IMR-90 (cell line): ENCODE data around the gene MRGPRX2. TPM values are rescaled to one million over a fixed set of nuclear protein-coding genes. Genes with fewer than 3 reads are reported as not detected.

ENCODE experiments used
- ATAC-seq: fragments of 200-7000 bp; cut with Tn5 transposase; 2 replicates; pipeline ENCODE4 v1.9.1; 2020; ENCODE audit warnings: low read depth, mild to moderate bottlenecking, moderate library complexity
- Bru-seq: library from RNA; stranded (reverse); fragments of 400-500 nt; gene quantifications from one replicate; lab custom pipeline; 2021; lab: Mats Ljungman, UMichigan
- BruChase-seq, 2 experiments: library from RNA; stranded (reverse); fragments of 400-500 nt; gene quantifications; one replicate each; lab custom pipeline; 2021; lab: Mats Ljungman, UMichigan
- BruUV-seq: library from RNA; stranded (reverse); fragments of 400-500 nt; replicated peaks from 2 replicates; lab custom pipeline; 2021; lab: Mats Ljungman, UMichigan
- CTCF ChIA-PET: fragments of 300-600 bp; formaldehyde crosslinking; extraction: SDS; loops from one replicate; lab custom pipeline; 2021; ENCODE audit warnings: antibody characterized with exemption; lab: Yijun Ruan, JAX
- POLR2A ChIA-PET: fragments of 300-600 bp; sonication (Branson Sonifier 250); formaldehyde crosslinking; loops from one replicate; lab custom pipeline; 2022; ENCODE audit warnings: antibody characterized with exemption; ENCODE audit not compliant: unreplicated experiment; lab: Charles Lee
- DNase-seq: peaks from one replicate; pipeline ENCODE4 v3.0.0; 2013
- H2AFZ ChIP-seq: replicated peaks from 2 replicates; pipeline ENCODE3; 2013; ENCODE audit warnings: low read length, mild to moderate bottlenecking; ENCODE audit not compliant: poor library complexity
- H2AK5ac ChIP-seq: 2 replicates; pipeline ENCODE4 v1.6.1; 2013; ENCODE audit warnings: low read depth, low read length, inconsistent platforms
- H2AK9ac ChIP-seq: replicated peaks from 2 replicates; pipeline ENCODE3; 2013; ENCODE audit warnings: mild to moderate bottlenecking, low read depth, low read length, moderate library complexity; ENCODE audit not compliant: poor library complexity
- H2BK120ac ChIP-seq: 2 replicates; pipeline ENCODE4 v1.6.1; 2013; ENCODE audit warnings: low read depth, low read length, inconsistent platforms
- H2BK15ac ChIP-seq: 3 replicates; pipeline ENCODE4 v1.6.1; 2013; ENCODE audit warnings: low read depth, low read length, inconsistent platforms
- H2BK20ac ChIP-seq: 2 replicates; pipeline ENCODE4 v1.6.1; 2013; ENCODE audit warnings: low read depth, mild to moderate bottlenecking, inconsistent platforms, low read length, moderate library complexity
- H2BK5ac ChIP-seq: 2 replicates; pipeline ENCODE4 v1.6.1; 2013; ENCODE audit warnings: mild to moderate bottlenecking, low read depth, low read length, inconsistent platforms; ENCODE audit not compliant: poor library complexity, severe bottlenecking
- H3K14ac ChIP-seq: replicated peaks from 2 replicates; pipeline ENCODE4 v1.6.1; 2013; ENCODE audit warnings: low read depth, low read length, inconsistent platforms
- H3K18ac ChIP-seq: 2 replicates; pipeline ENCODE4 v1.6.1; 2013; ENCODE audit warnings: low read depth, low read length, control low read depth
- H3K23ac ChIP-seq: 2 replicates; pipeline ENCODE4 v1.6.1; 2013; ENCODE audit warnings: low read depth, low read length, inconsistent platforms
- H3K27ac ChIP-seq: 2 replicates; pipeline ENCODE4 v1.5.1; 2013; ENCODE audit warnings: mild to moderate bottlenecking, control low read depth, low read length; ENCODE audit not compliant: insufficient read depth
- H3K27me3 ChIP-seq: 2 replicates; pipeline ENCODE4 v1.6.1; 2013; ENCODE audit warnings: low read length; ENCODE audit not compliant: control insufficient read depth, insufficient read depth
- H3K36me3 ChIP-seq: 2 replicates; pipeline ENCODE4 v1.6.1; 2013; ENCODE audit warnings: low read length, mixed read lengths; ENCODE audit not compliant: control insufficient read depth, insufficient read depth
- H3K4ac ChIP-seq: 2 replicates; pipeline ENCODE4 v1.6.1; 2013; ENCODE audit warnings: low read depth, low read length, inconsistent platforms
- H3K4me1 ChIP-seq: 2 replicates; pipeline ENCODE4 v1.6.1; 2013; ENCODE audit warnings: low read length, mixed read lengths; ENCODE audit not compliant: control insufficient read depth, insufficient read depth
- H3K4me2 ChIP-seq: 2 replicates; pipeline ENCODE4 v1.6.1; 2013; ENCODE audit warnings: low read depth, mild to moderate bottlenecking, control low read depth, low read length, moderate library complexity
- H3K4me3 ChIP-seq: 2 replicates; pipeline ENCODE4 v1.5.1; 2013; ENCODE audit warnings: low read depth, mild to moderate bottlenecking, control low read depth, low read length, moderate library complexity; ENCODE audit not compliant: insufficient read depth
- H3K56ac ChIP-seq: 2 replicates; pipeline ENCODE4 v1.6.1; 2013; ENCODE audit warnings: low read length, inconsistent platforms; ENCODE audit not compliant: insufficient read depth; ENCODE audit errors: extremely low read depth
- H3K79me1 ChIP-seq, 2 experiments: 2 replicates each; pipeline ENCODE4 v1.6.1; 2013; ENCODE audit warnings: low read length in 2 of 2, inconsistent platforms in 1 of 2, low read depth in 1 of 2
- H3K9ac ChIP-seq: 2 replicates; pipeline ENCODE4 v1.6.1; 2013; ENCODE audit warnings: low read depth, low read length, control low read depth
- H3K9me1 ChIP-seq: 2 replicates; pipeline ENCODE4 v1.6.1; 2013; ENCODE audit warnings: low read length, inconsistent platforms; ENCODE audit not compliant: insufficient read depth
- H3K9me3 ChIP-seq: 2 replicates; pipeline ENCODE4 v1.6.1; 2013; ENCODE audit warnings: low read length; ENCODE audit not compliant: control insufficient read depth, insufficient read depth
- H4K20me1 ChIP-seq: 2 replicates; pipeline ENCODE4 v1.6.1; 2013; ENCODE audit warnings: low read length, inconsistent platforms; ENCODE audit not compliant: insufficient read depth
- H4K5ac ChIP-seq: 2 replicates; pipeline ENCODE4 v1.6.1; 2013; ENCODE audit warnings: mild to moderate bottlenecking, low read depth, low read length, control low read depth
- H4K8ac ChIP-seq, 2 experiments: 2 replicates each; pipeline ENCODE4 v1.6.1; 2013; ENCODE audit warnings: low read depth in 2 of 2, low read length in 2 of 2, control low read depth in 1 of 2, inconsistent platforms in 1 of 2
- H4K91ac ChIP-seq: 2 replicates; pipeline ENCODE4 v1.6.1; 2013; ENCODE audit warnings: low read depth, low read length, inconsistent platforms; ENCODE audit not compliant: insufficient read depth
- BHLHE40 ChIP-seq: fragments of 150-350 bp; IDR thresholded peaks from 2 replicates; pipeline ENCODE4 v1.6.1; 2016; ENCODE audit warnings: mild to moderate bottlenecking, low read depth, low read length
- CEBPB ChIP-seq: IDR thresholded peaks from 2 replicates; pipeline ENCODE4 v1.6.1; 2012; ENCODE audit warnings: low read depth, low read length, improper control_type of control experiment
- CHD1 ChIP-seq: IDR thresholded peaks from 2 replicates; pipeline ENCODE4 v1.6.1; 2012; ENCODE audit warnings: low read depth, low read length, improper control_type of control experiment
- FOS ChIP-seq: fragments of 150-350 bp; IDR thresholded peaks from 2 replicates; pipeline ENCODE4 v1.6.1; 2016; ENCODE audit warnings: low read depth, low read length
- MAFK ChIP-seq: IDR thresholded peaks from 2 replicates; pipeline ENCODE4 v1.6.1; 2012; ENCODE audit warnings: low read depth, low read length, improper control_type of control experiment
- MAZ ChIP-seq: IDR thresholded peaks from 2 replicates; pipeline ENCODE4 v1.6.1; 2012; ENCODE audit warnings: low read depth, mild to moderate bottlenecking, low read length, improper control_type of control experiment, moderate library complexity, borderline replicate concordance
- MXI1 ChIP-seq: IDR thresholded peaks from 2 replicates; pipeline ENCODE4 v1.6.1; 2012; ENCODE audit warnings: low read depth, mild to moderate bottlenecking, low read length, moderate library complexity, borderline replicate concordance
- NFE2L2 ChIP-seq: fragments of 150-350 bp; IDR thresholded peaks from 2 replicates; pipeline ENCODE4 v1.6.1; 2016; ENCODE audit warnings: low read depth, mild to moderate bottlenecking, low read length
- POLR2A ChIP-seq: IDR thresholded peaks from 2 replicates; pipeline ENCODE4 v1.6.1; 2012; ENCODE audit warnings: mild to moderate bottlenecking, low read depth, low read length
- RAD21 ChIP-seq: IDR thresholded peaks from 2 replicates; pipeline ENCODE4 v1.6.1; 2012; ENCODE audit warnings: low read length, improper control_type of control experiment
- RCOR1 ChIP-seq: IDR thresholded peaks from 2 replicates; pipeline ENCODE4 v1.6.1; 2012; ENCODE audit warnings: mild to moderate bottlenecking, low read length, improper control_type of control experiment; ENCODE audit not compliant: insufficient replicate concordance
- RFX5 ChIP-seq: IDR thresholded peaks from 2 replicates; pipeline ENCODE4 v1.8.0; 2012; ENCODE audit warnings: low read depth, mild to moderate bottlenecking, low read length, moderate library complexity
- SMC3 ChIP-seq: fragments of 150-350 bp; IDR thresholded peaks from 2 replicates; pipeline ENCODE4 v1.6.1; 2016; ENCODE audit warnings: low read depth, mild to moderate bottlenecking, antibody characterized with exemption, low read length, moderate library complexity
- WGBS, 2 experiments: methylation state at CpG; one replicate each; pipeline versions ENCODE4 v1.1.5 to v1.1.7; 2013; ENCODE audit warnings: missing lambda C conversion rate in 2 of 2; ENCODE audit not compliant: insufficient read length in 1 of 2; ENCODE audit errors: extremely low coverage in 2 of 2; 5-methylcytosine and 5-hydroxymethylcytosine counted together
- dilution Hi-C: fragments of 300-500 bp; cut with HindIII; formaldehyde crosslinking; loops from one replicate; pipeline ENCODE4 v1.14.3; 2018; ENCODE audit warnings: low sequenced_read_pairs; ENCODE audit not compliant: unreplicated experiment
- in situ Hi-C: fragments of 300-500 bp; cut with MboI; formaldehyde crosslinking; loops from 3 replicates; pipeline ENCODE4 v1.14.3; 2019; ENCODE audit warnings: low sequenced_read_pairs, inconsistent platforms, mixed read lengths
- intact Hi-C: fragments of 100-400 bp; cut with micrococcal nuclease; formaldehyde crosslinking; loops from 2 replicates; pipeline ENCODE4 v1.10.0; 2022
- long read RNA-seq: library from polyadenylated mRNA; unstranded; transcript quantifications from one replicate; pipeline ENCODE4 v2.0.0, GENCODE V29; 2021; ENCODE audit not compliant: unreplicated experiment
- polyA plus RNA-seq, 3 experiments: library from polyadenylated mRNA; depleted of rRNA; stranded (reverse); fragments of >200 nt; gene quantifications; 2 replicates each; pipeline ENCODE4 v1.2.3, GENCODE V29; 2012; ENCODE audit warnings: low replicate concordance in 1 of 3
- total RNA-seq: library from RNA; depleted of rRNA; stranded (reverse); fragments of >200 nt; gene quantifications from 2 replicates; pipeline ENCODE4 v1.2.3, GENCODE V29; 2012; rRNA removed
- TF ChIP-seq, protein P1 (sequence below): fragments of 150-350 bp; IDR thresholded peaks from 2 replicates; pipeline ENCODE4 v1.6.1; 2017; ENCODE audit warnings: mild to moderate bottlenecking, antibody characterized with exemption, low read length, low read depth
- TF ChIP-seq, protein P2 (sequence below): fragments of 150-350 bp; IDR thresholded peaks from 2 replicates; pipeline ENCODE4 v1.6.1; 2016; ENCODE audit warnings: low read depth, mild to moderate bottlenecking, low read length, moderate library complexity, borderline replicate concordance
- TF ChIP-seq, protein P3 (sequence below): conservative IDR thresholded peaks from 2 replicates; pipeline ENCODE4 v1.5.1; 2012; ENCODE audit warnings: mild to moderate bottlenecking, low read depth, low read length, improper control_type of control experiment

MRGPRX2 gene
- total RNA-seq (not detected in 2 replicates), polyA plus RNA-seq (2012; rRNA removed) (not detected in 2 replicates), Bru-seq, nascent RNA (not detected), BruChase-seq, experiment 1, labeled RNA remaining after a 6-hour chase (not detected), BruChase-seq, experiment 2, labeled RNA remaining after a 2-hour chase (not detected)
- not detected in 2 replicates for polyA plus RNA-seq (2012; cell fraction: cytosol; rRNA removed)
- polyA plus RNA-seq (2012; cell fraction: nucleus; rRNA removed; ENCODE audit: low replicate concordance): not detected in 2 replicates
- long read RNA-seq: 0 reads

DNA sequence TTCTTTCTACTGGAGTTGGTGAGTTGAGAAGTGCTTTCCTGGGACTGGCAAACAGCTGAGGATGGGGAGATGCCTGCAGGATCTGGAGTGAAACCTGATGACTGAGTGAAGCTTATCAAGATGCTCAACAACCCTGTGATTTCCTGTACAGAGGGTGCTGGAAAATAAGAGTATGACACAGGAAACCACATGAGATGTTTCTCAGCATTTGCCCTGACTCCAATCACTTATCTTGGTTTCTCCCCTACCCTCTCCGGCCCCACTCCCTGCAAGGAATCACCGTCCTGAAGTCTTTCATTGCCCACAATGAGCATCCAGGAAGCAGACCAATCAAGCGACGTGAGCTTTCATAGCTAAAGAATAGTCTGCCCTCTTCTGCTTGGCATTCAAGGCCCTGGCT is at the start of gene MRGPRX2:
Gene MRGPRX2, minus strand, starts transcription at position 89 of the 400 bp plus-strand sequence. CDS start 4,315 bp downstream, outside the sequence.
- H3K9ac ChIP-seq: no peak within 1 kb of the TSS
- no peak within 1 kb of the TSS for H3K18ac ChIP-seq
- H3K36me3 ChIP-seq: no peaks in the 10 kb centered on the region
- no CpG with 5 or more reads among the region's 4 CpGs for WGBS, 2 experiments
- no peak within 1 kb of the TSS for H3K4ac ChIP-seq
- no TSS peak for BruUV-seq
- peaks cover 5% of the 10 kb centered on the region for H3K27me3 ChIP-seq
- H4K91ac ChIP-seq: no peak within 1 kb of the TSS
- H3K4me1 ChIP-seq: no peaks in the 10 kb centered on the region
- no peak within 1 kb of the TSS for H3K56ac ChIP-seq
- intact Hi-C loops: no loop called here
- H3K79me1 ChIP-seq: no peaks in the 10 kb centered on the region
- H4K20me1 ChIP-seq: no peaks in the 10 kb centered on the region
- H3K4me2 ChIP-seq: no peak within 1 kb of the TSS
- no peak within 1 kb of the TSS for H3K14ac ChIP-seq
- H3K23ac ChIP-seq: no peak within 1 kb of the TSS
- in situ Hi-C loops: no loop called here
- POLR2A ChIA-PET: no interaction called here
- H2AK5ac ChIP-seq: no peak within 1 kb of the TSS
- dilution Hi-C loops: no loop called here
- H4K8ac ChIP-seq: no peak within 1 kb of the TSS
- H2BK15ac ChIP-seq: no peak within 1 kb of the TSS
- TF ChIP-seq POLR2A (no peak), NFE2L2 (no peak), RFX5 (no peak), CEBPB (no peak), RAD21 (no peak), SMC3 (no peak), MAZ (no peak), MAFK (no peak), CHD1 (no peak), FOS (no peak), MXI1 (no peak), RCOR1 (no peak), BHLHE40 (no peak)
- TF ChIP-seq, protein P1, sequence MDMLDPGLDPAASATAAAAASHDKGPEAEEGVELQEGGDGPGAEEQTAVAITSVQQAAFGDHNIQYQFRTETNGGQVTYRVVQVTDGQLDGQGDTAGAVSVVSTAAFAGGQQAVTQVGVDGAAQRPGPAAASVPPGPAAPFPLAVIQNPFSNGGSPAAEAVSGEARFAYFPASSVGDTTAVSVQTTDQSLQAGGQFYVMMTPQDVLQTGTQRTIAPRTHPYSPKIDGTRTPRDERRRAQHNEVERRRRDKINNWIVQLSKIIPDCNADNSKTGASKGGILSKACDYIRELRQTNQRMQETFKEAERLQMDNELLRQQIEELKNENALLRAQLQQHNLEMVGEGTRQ: no peak
- TF ChIP-seq, protein P2, sequence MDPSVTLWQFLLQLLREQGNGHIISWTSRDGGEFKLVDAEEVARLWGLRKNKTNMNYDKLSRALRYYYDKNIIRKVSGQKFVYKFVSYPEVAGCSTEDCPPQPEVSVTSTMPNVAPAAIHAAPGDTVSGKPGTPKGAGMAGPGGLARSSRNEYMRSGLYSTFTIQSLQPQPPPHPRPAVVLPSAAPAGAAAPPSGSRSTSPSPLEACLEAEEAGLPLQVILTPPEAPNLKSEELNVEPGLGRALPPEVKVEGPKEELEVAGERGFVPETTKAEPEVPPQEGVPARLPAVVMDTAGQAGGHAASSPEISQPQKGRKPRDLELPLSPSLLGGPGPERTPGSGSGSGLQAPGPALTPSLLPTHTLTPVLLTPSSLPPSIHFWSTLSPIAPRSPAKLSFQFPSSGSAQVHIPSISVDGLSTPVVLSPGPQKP: no peak
- TF ChIP-seq, protein P3, sequence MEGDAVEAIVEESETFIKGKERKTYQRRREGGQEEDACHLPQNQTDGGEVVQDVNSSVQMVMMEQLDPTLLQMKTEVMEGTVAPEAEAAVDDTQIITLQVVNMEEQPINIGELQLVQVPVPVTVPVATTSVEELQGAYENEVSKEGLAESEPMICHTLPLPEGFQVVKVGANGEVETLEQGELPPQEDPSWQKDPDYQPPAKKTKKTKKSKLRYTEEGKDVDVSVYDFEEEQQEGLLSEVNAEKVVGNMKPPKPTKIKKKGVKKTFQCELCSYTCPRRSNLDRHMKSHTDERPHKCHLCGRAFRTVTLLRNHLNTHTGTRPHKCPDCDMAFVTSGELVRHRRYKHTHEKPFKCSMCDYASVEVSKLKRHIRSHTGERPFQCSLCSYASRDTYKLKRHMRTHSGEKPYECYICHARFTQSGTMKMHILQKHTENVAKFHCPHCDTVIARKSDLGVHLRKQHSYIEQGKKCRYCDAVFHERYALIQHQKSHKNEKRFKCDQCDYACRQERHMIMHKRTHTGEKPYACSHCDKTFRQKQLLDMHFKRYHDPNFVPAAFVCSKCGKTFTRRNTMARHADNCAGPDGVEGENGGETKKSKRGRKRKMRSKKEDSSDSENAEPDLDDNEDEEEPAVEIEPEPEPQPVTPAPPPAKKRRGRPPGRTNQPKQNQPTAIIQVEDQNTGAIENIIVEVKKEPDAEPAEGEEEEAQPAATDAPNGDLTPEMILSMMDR: no peak
- ATAC-seq (no peak), DNase-seq (no peak)
- H4K5ac ChIP-seq: no peak within 1 kb of the TSS
- no peak within 1 kb of the TSS for H3K27ac ChIP-seq
- CTCF ChIA-PET: interaction anchor here (1.6 kb wide), 1 partner anchor 10 kb away, joined by 6 read pairs; no protein-coding TSS in a partner anchor
- H2AK9ac ChIP-seq: no peak within 1 kb of the TSS
- H2BK20ac ChIP-seq: no peak within 1 kb of the TSS
- H2BK120ac ChIP-seq: no peak within 1 kb of the TSS
- no peaks in the 10 kb centered on the region for H3K9me1 ChIP-seq
- no peak within 1 kb of the TSS for H3K4me3 ChIP-seq
- H3K9me3 ChIP-seq: no peaks in the 10 kb centered on the region
- H2AFZ ChIP-seq: no peak within 1 kb of the TSS
- H2BK5ac ChIP-seq: no peak within 1 kb of the TSS
